Esophagus muscularis mucosa (tissue), 3 donors: ENCODE measurements around the gene AGBL1.

Experiments
- CTCF ChIP-seq, 3 experiments: fragments of 200-600 bp in 2 of 3; fragments of 450-650 bp in 1 of 3; sonication (generic) in 2 of 3; IDR thresholded peaks; one replicate each; pipeline ENCODE4 v1.5.1; 2017 to 2019; ENCODE audit warnings: antibody characterized with exemption in 3 of 3, mild to moderate bottlenecking in 2 of 3, moderate library complexity in 1 of 3
- POLR2AphosphoS5 ChIP-seq, 2 donors: sonication (generic); formaldehyde crosslinking; IDR thresholded peaks; one replicate each; pipeline ENCODE4 v1.6.1; 2017; ENCODE audit warnings: antibody characterized with exemption in 2 of 2

GRCh38 chr15:86595741-86596140, 516.1 kb downstream of the AGBL1 start:
- TF ChIP-seq CTCF (IDR thresholded peaks at IDR 0.05) = no peak
- no peak for TF ChIP-seq POLR2AphosphoS5 (IDR thresholded peaks at IDR 0.05)
